ENCODE measurements around the gene MTCL3.
A peak's percentile ranks its signal among the peaks of the same experiment; 100 is the strongest.
"Not testable (repeated sequence)": the region's sequence is repeated elsewhere in the genome, so short reads cannot be mapped to it uniquely, and the experiment has no call there.

Gene MTCL3

DNA sequence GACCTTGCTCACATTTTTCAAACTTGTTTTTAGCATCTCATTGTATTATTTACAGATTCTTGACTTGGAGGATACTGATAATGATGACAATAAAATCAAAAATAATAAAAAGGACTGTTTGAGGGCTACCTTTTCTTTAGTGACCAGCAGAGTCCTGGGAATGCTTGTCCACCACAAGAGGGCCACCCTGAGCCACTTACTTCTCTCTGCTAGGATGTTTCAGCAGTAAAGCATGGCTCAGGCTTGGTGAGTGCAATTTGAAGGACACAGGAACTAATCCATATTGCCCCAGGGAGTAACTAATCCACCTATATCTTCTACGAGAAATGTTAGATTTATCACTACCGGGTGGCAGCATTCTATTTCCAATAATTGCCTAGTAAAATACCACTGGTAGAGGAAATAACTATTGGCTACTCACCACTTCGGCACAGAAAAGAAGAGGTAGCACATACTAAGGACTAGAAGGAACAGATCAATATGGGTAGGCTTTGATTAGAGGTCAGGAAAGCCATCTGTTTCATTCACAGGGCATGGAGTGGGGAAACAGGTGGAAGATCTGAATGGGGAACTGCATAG, 54.2 kb downstream of the MTCL3 start:
- peak; percentile 34 for DNase-seq

DNA sequence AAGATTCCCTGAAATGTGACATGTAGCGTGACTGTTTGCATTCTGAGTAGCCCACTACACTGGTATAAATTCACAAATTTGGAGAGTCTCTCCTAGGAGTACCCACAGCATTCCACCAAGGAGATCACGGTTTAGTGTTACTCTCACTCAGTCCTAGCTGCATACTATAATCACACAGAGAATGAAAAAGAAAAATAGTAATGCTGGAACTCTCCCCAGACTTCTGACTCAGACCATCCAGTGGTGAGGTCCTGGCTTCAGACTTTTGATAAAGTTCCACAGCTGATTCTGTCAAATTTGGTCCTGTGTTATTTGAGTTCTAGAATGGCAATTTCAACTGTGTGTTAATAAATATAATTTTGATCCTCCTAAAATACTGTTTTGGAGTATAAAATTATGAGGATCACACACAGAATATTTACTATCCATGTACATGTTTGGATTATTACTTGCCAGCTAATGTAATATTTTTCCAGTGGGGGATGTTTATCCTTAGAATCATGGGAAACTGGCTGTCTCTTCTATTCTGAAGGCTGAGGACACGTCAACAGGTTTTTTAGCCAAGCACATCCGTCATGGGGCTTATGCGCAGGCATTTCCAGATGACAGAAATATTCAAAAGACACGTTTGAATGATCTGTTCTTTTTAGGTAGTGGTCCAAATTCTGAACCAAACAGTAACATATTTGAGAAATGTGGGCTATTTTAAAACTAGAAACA, 54.8 kb downstream of the MTCL3 start:
- DNase-seq: no peak

DNA sequence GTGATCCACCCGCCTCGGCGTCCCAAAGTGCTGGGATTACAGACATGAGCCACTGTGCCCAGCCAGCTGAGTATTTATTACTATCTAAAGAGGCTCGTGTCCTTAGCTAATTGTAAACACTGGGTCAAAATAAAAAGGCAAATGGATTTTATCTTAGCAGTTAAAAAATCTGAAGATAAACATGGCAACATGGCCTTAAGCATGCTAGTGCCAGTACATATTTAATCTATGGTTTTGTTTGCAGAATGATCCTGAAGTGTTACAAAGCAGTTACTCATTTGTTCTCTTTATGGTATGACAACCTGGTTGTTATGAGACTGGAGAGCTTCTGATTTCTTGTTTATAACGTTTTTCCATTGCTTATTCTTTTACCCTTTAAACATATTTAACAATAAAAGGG, 56.1 kb downstream of the MTCL3 start:
- no peak for DNase-seq

DNA sequence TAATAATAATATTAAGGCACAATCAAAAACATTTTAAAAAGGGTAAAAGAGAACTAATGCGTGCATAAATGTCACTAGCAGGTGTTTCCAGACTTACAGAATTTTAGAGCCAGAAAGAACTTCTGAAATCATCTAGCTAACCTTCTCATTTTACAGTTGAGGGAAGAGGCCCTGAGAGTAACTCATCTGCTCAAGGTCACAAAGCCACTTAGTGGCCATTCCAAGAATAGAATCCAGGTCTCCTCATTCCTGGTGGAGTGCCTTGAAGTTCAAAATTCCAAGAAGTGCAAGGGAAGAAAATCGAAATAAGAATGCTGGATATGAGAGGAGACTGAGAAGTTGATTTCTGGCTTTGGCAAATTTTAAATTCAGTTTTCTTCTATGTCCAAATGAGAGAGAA, 56.8 kb downstream of the MTCL3 start:
- no peak for DNase-seq

DNA sequence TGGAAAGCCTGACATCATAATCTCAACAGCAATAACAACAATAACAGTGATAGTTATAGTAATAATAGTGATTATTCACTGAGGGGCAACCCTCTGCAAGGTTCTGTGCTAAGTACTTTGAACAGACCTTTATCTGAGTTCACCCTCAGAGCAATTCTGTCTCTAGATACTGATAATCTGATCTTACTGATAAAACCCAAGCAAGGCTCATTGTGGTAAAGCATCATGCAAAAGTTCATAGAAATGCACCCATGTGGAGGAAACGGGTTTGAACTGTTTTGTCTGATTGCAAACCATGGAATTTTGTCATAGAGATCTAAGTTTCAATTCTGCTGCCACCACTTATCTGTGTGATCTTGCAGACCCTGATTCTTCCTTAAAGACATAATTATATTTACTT, 58.7 kb downstream of the MTCL3 start:
- DNase-seq: no peak

DNA sequence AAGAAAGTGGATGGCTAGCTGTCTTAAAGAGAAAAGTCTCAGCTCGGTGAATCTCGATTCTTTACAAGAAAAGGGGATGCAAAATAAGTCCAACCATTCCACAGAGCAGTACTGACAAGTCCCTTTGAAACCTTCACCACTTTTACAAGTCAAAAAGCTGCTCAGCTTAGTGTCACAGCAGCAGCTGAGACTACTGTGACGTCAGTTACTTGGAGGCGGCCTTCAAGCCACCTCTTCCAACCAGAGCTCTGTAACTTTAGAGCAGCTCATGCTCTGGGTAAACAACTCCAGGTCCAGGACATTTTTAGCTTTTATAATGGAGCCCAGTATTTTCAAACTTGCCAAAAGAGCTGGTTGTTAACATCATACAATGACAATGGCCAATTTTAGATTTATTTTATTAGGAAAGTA, 59.9 kb downstream of the MTCL3 start, which contains the start of gene KIAA0408:
Gene KIAA0408 (minus strand): TSS at position 159 of the 411 bp plus-strand sequence. CDS start 5,408 bp downstream, outside the sequence.
- DNase-seq: no peak

DNA sequence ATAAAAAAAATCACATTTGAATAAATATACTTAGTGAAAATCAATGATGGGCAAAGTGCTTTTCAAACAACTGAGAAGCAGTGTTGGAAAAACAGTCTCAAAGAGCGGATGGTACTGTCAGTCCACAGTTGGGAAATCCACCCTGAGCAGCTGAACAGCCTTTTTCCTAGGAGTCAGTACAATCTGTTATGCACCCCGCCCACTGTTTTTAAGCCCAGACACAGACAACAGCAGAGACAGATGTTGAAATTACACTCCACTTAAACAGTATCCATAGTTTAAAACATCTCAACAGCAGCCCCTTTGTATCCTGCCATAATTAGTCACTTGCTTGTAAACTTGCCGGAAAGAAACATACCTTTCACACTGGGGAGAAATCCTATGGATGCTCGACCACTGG, 60.3 kb downstream of the MTCL3 start:
- DNase-seq: no peak

DNA sequence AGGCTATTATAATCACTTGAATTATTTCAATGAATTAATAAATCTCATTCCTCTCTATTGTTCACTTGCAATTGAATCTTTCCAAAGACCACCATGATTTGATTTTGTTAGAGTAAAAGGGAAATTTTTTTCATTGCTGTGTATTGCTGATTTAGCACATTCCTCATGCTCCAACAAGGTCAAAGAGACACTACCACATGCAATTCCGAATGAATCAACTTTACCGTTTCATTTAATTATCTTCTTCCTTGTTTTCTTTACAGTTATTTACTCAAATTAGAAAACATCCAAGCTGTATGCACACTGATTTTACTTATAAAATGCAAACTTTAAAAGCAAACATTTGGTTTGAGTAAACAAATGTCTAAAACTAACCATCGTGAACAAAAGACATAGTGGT, 60.9 kb downstream of the MTCL3 start:
- DNase-seq: no peak

DNA sequence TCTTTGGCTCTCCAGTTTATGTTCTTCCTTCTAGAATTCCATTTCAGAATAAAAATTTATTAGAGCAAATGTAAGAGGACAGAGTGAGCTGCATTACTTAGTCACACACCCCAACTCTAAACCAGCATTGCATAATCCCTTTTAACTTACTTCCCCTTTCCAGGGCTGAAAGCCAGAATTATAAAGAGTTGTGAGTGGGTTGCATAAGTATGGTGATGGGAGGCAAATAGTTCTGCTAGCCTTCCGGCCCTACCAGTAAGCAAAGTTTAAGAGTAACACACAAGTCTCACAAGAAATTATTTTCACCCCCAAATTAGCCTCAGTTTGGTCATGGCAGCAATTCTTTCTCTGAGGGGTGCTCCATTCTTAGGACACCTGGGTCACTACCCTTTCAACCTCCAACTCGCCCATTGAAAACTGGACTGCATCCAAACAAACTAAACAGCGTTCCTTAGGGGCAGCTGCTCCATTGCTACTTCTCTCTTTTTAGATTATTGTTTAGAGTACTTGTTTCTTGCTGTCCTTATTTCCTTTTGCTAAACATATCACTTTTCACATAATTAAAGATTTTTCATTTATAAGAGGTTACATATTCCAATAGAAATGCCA, 61.6 kb downstream of the MTCL3 start:
- no peak for DNase-seq

DNA sequence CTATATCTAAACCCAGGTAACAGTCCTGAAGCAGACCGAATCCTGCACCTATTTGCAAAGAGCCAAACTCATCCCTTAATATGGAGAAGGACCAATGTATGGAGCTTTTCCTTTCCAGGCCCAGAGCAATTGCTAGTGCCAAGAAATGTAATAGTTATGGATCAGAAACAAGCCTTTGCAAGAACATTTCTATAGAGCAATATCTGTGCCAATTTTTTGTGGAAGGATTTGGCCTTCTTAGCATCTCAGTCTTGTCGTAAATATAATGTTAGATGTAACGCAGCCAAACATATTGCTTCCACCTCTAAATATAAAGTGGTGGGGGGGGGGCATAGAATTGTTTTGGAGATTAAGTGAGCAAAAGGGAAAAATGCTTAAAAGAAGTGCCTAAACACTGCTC, 62.7 kb downstream of the MTCL3 start:
- no peak for DNase-seq

DNA sequence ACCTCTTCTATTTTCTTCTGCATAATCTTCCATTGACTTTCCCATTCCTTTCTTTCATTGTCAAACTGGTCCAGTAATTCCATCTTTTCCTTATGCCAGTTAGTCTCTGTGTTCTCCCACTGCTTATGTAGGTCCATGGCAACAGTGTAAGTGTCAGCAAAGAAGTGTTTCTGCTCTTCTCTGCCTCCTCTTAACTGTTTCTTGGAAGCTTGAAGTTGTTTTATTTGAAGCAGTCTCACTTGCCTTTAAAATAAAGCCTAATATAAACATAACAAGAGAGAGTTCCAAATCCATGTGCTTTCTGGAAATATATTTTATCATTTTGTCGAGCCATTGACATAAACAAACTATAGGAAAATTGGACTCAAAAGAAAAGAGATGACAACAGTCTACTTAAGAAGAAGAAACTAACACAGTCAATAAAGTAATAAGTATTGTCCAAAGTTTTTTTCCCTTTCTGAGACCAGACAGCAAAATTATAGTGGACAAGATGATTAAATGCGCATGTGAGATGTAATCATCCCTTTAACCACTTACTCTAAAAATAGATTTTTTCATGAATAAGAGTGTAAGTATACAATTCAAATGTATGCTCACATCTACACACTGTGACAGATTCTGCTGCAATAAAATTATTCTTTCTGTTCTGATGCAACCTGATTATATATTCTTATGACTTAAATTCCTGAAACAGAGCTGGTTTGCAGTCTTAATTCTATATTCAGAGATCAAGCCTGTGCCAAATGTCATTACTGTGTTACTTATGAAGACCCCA, 65.1 kb downstream of the MTCL3 start:
- DNase-seq: no peak

DNA sequence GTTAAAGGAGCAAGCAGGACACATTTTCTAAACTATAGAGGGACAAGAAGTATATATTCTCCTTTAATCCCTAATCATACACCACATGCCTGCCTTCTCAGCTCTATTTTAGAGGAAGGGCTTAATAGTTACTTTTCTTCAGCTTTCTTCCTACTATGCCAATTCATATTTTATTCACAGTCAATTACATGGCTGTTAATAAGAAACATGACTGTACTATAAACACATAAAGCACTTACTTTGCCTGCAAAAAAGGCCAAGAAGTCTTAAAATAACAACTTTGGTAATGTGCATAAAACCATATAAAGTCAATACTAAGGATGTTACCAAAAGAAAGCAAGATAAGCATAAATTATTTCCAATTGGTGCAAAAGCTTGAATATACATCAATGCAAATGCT, 66.3 kb downstream of the MTCL3 start:
- no peak for DNase-seq

DNA sequence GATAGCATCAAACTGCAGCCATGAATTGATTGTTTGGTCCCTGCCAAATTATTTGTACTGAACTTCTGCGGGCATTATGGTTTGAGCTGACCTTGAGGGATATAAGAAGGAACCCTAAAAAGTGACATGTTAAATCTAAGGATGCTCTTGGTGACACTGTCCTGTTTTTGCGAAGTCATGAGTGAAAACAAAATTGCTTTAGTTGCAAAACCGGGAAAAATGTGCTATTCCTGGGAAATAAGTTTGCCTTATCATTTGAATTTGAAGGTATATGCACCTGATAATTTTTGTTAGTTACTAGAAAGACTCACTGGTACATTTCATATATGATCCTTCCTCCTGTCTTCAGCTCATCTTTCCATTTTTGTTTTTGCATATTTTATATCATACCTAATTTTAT, 67.7 kb downstream of the MTCL3 start:
- no peak for DNase-seq

DNA sequence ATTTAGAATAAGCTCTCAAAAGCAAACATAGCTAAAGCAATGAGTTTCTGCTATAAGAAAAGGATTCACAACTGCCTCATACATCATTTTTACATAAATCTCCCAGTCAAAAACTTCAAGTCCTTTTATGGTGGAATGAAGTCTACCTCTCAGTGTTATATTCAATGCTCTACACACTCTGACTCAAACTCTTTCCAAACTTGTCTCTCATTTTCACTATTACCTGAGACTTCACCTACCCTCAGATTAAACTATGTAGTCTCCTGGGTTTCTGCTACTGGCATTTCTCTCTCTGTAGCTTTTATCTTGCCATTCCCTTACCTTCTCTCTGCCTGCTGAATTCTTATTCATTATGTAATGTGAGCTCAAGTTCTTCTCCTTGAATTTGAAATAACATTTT, 71.4 kb downstream of the MTCL3 start:
- no peak for DNase-seq

DNA sequence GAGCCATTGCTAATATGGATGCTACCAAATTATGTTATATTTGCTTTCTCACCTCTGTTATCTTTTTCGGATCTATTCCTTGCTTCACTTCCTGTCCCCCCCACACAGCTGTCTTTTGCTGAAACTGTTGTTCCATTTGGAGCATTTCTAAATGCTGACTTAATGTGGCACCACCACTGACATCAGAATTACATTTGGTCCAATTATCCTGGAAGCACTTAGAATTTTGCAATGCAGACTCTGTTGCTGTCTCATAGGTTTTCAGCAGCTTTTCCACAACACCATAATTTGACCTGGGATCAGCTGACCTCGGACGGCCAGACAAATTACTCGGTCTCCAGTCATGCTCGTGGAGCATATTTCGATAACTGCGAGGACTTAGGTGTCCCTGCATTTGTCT, 72.8 kb downstream of the MTCL3 start:
- no peak for DNase-seq

DNA sequence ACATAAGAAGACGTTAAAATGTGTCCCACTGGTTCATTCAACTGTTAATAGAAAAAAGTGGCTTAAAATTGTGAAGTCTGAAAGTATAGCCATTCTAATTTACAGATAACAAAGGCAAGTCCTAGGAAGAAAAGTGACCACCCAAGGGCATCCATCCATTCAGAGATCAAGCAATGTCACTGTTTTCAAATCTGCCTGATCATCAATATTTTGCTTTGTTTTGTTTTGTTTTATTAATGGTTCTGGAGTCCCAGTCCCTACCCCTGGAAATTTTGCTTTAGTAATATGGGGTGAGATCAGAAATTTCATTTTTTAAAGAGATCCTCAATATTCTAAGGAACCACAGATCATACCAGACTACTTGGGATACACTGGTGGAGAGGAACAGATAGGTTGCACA, 77.3 kb downstream of the MTCL3 start:
- no peak for DNase-seq

DNA sequence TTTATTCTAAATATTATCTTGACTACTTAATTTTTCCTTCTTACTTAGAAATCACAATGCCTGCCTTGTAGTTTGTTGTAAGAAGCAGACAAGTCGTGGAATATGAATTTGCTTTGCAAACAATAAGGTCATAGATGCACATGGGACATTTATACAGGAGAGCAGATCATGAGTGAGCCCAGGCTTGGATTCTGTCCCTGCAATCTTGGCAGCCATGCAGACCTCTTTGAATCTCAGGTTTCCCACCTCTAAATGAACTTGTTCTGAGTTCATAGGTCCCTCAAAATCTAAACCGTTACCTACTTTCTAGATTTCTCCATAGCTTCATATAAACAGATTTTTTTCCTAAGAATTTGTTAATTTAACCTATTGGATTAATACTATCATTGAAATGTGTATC, 79.4 kb downstream of the MTCL3 start:
- no peak for DNase-seq

DNA sequence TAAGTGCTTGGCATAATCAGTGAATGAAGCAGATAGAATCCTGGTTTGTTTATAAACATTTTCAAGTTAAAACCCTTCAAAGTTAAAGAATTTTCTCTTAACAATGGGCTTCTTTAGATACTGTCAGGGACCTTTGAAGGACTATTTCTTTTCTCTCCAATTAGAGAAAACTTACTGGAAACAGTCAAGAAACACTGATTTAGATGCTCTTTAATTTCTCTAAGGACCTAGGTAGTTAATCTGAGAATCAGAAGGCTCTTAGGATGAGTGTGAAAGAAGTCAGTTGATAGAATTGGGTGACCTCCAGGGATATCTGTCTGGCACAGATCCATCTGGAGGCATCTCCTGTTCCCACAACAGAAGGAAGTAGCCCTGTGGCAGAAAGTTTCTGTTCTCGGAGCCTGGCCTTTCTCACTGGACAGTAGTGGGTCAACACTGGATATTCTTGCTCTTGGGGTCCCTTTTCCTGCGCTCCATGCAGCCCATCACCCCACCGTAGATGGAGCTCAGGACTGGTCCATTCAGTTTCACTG, 82.5 kb downstream of the MTCL3 start:
- no peak for DNase-seq

DNA sequence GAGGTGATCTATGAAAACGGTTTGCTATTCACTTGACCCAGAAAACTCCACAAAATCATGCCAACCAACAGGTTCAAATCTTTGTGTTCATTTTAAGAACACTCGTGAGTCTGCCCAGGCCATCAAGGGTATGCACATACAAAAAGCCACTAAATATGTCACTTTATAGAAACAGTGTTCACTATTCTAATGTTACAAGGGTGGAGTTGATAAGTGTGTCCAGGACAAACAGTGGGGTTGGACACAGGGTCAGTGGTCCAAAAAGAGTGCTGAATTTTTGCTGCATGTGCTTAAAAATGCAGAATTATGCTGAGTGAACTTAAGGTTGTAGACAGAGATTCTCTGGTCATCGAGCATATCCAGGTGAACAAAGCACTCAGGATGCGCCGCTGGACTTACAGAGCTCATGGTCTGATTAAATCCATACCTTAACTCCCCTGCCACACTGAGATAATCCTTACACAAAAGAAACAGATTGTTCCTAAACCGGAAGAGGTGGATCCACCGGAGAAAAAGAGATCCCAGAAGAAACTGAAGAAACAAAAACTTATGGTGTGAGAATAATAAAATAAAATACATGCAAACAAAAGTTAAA, 83.4 kb downstream of the MTCL3 start:
- no peak for DNase-seq

DNA sequence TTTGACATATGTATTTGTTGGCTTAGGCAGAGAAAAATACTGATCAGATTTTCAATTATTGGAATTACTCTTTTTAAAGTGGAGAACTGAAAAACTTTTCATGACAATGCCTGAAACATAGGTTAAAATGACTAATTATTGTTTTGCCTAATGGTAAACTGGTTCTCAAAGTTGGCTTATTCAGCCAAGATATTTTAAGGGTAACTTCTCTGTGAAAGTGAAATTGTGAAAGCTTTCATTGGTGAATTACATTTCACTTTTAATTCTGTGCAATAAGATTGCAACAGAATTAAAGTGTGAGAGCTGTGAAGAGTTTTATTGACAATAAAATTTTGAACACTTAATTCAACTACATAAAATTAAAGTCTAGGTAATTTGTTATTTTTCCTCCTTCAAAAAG, 84.5 kb downstream of the MTCL3 start:
- no peak for DNase-seq

DNA sequence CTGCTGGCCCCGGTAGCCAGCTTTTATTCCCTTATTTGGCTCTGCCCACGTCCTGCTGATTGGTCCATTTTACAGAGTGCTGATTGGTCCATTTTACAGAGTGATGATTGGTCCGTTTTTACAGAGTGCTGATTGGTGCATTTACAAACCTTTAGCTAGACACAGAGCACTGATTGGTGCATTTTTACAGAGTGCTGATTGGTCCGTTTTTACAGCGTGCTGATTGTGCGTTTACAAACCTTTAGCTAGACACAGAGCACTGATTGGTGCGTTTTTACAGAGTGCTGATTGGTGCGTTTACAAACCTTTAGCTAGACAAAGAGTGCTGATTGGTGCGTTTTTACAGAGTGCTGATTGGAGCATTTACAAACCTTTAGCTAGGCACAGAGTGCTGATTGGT, 90.6 kb downstream of the MTCL3 start:
- DNase-seq: not testable (repeated sequence)

DNA sequence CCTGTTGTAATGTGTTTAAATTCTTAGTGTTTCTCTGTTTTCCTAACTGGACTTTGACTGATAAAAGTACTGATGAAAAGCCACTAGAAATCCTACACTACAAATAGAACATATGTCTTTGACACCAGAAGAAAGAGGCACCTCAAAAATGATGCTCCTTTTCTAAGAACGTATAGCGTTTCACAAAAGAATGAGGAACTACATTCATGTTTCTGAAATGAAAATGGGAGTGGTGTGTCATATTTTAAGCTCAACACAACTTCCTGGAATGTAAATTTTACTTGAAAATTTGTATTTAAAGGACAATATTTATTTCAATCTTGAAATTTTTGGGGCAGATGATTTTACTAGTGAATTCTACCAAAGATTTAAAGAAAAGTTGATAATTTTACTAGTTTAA, 95.2 kb downstream of the MTCL3 start:
- DNase-seq: no peak
